SH-SY5Y (cell line): ENCODE measurements around the gene CDC25C.

Experiments
- GATA2 ChIP-seq: IDR thresholded peaks from 2 replicates; pipeline ENCODE4 v1.6.1; 2011; ENCODE audit warnings: mild to moderate bottlenecking, low read depth, low read length
- GATA3 ChIP-seq: IDR thresholded peaks from 2 replicates; pipeline ENCODE4 v1.6.1; 2011; ENCODE audit warnings: low read depth, mild to moderate bottlenecking, low read length, moderate library complexity

DNA sequence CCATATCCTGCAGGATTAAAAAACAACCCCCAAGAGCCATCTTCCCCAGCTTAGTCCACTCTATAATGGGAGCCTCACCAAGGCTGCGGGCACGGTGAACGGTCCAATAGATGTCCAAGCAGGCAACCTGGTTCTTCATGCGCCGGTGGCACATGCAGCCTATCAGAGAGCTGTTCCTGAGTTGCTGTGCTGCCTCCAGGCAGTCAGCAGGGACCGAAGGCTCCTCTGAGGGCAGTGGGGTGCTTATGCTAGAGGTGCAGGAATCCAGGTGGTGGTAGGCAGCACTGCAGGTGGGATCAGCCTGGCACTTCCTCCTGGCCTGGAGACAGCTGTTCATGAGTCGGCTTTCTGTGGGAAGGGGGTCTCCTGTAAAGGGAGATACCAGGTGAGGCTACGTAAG is 67.4 kb downstream of the CDC25C start:
- TF ChIP-seq GATA2, result no peak
- no peak for TF ChIP-seq GATA3
